Ishikawa (cell line): ENCODE measurements around the gene CEMIP.

Source experiments
- CREB1 ChIP-seq: IDR thresholded peaks from 2 replicates; pipeline ENCODE4 v1.6.1; 2012; ENCODE audit warnings: low read depth
- EGR1 ChIP-seq: IDR thresholded peaks from 2 replicates; pipeline ENCODE4 v1.6.1; 2012
- EP300 ChIP-seq: IDR thresholded peaks from 2 replicates; pipeline ENCODE4 v1.6.1; 2012; ENCODE audit warnings: borderline replicate concordance
- MAX ChIP-seq: IDR thresholded peaks from 2 replicates; pipeline ENCODE4 v1.6.1; 2012
- NFIC ChIP-seq: IDR thresholded peaks from 2 replicates; pipeline ENCODE4 v1.6.1; 2012
- RAD21 ChIP-seq: IDR thresholded peaks from 2 replicates; pipeline ENCODE4 v1.6.1; 2012; ENCODE audit warnings: low read depth
- TAF1 ChIP-seq: IDR thresholded peaks from 2 replicates; pipeline ENCODE4 v1.6.1; 2012; ENCODE audit warnings: low read depth, mild to moderate bottlenecking
- TEAD4 ChIP-seq: IDR thresholded peaks from 2 replicates; pipeline ENCODE4 v1.6.1; 2012

GRCh38 chr15:80871858-80872257, 92.7 kb downstream of the CEMIP start:
- TF ChIP-seq MAX = no peak
- no peak for TF ChIP-seq CREB1
- no peak for TF ChIP-seq NFIC
- TF ChIP-seq EP300 = peak; percentile 26; the same call in 1 of the 2 replicates
- TF ChIP-seq EGR1 = 0 out of 2 replicates have a peak, but pooled peaks have one; percentile 27
- TF ChIP-seq TAF1 = no peak
- no peak for TF ChIP-seq RAD21
- TF ChIP-seq TEAD4 = no peak
